ENCODE measurements around the gene SPINT2.

SPINT2 gene

DNA sequence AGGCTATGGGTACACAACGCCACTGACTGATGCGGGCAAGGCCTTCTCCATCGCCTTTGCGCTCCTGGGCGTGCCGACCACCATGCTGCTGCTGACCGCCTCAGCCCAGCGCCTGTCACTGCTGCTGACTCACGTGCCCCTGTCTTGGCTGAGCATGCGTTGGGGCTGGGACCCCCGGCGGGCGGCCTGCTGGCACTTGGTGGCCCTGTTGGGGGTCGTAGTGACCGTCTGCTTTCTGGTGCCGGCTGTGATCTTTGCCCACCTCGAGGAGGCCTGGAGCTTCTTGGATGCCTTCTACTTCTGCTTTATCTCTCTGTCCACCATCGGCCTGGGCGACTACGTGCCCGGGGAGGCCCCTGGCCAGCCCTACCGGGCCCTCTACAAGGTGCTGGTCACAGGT lies 62.2 kb downstream of the SPINT2 start:
- Histone ChIP-seq H3K36me3 (ENCODE audit: control insufficient read depth in 4 of 4, insufficient read depth in 4 of 4, low read length in 3 of 4) (peaks cover 0 to 12% (median 5%) of the 10 kb centered on the region in 4 experiments), H3K27ac (ENCODE audit: insufficient read depth in 1 of 2, low read depth in 1 of 2, low read length in 2 of 2, poor library complexity in 1 of 2, severe bottlenecking in 2 of 2) (no peak overlapping the region), H3K4me3 (ENCODE audit: control insufficient read depth in 1 of 7, extremely low read depth in 1 of 7, insufficient read depth in 4 of 7, low read depth in 2 of 7, low read length in 6 of 7) (no peak overlapping the region), H3K4me1 (ENCODE audit: control extremely low read depth in 1 of 4, control insufficient read depth in 4 of 4, insufficient read depth in 4 of 4, low read length in 3 of 4) (no peaks in the 10 kb centered on the region), H3K9me3 (ENCODE audit: control extremely low read depth in 1 of 5, control insufficient read depth in 4 of 5, insufficient read depth in 2 of 5, low read depth in 1 of 5, low read length in 4 of 5) (no peaks in the 10 kb centered on the region), H3K27me3 (replicated peaks in 2 of 5; ENCODE audit: control insufficient read depth in 4 of 5, insufficient read depth in 5 of 5, low read length in 4 of 5) (no peaks in the 10 kb centered on the region)
- POLR2A ChIA-PET, result no interaction called here
- no peak for DNase-seq
- CTCF ChIA-PET, result interaction anchor here (0.8 to 1.7 kb wide), 2 partner anchors 82 to 94 kb away, joined by 3 to 5 read pairs; no protein-coding TSS in a partner anchor
- WGBS (ENCODE audit: insufficient coverage), result over 99% methylated on average over 22 of the region's 22 CpGs

- no peaks in the 10 kb centered on the region for H3K27me3 ChIP-seq (replicated peaks in 2 of 5; ENCODE audit: control insufficient read depth in 4 of 5, insufficient read depth in 5 of 5, low read length in 4 of 5)
- 100% methylated on average over 5 of the region's 7 CpGs for WGBS (ENCODE audit: insufficient coverage)
Measured at GRCh38 chr19:38329651-38330050, 65.3 kb downstream of the SPINT2 start.

GRCh38 chr19:38331728-38332127 lies 67.4 kb downstream of the SPINT2 start:
- no peak overlapping the region for H3K4me3 ChIP-seq (ENCODE audit: control insufficient read depth in 1 of 7, extremely low read depth in 1 of 7, insufficient read depth in 4 of 7, low read depth in 2 of 7, low read length in 6 of 7)
- H3K36me3 ChIP-seq (ENCODE audit: control insufficient read depth in 4 of 4, insufficient read depth in 4 of 4, low read length in 3 of 4), result peaks cover 0 to 9% (median 5%) of the 10 kb centered on the region in 4 experiments
- H3K27ac ChIP-seq (ENCODE audit: insufficient read depth in 1 of 2, low read depth in 1 of 2, low read length in 2 of 2, poor library complexity in 1 of 2, severe bottlenecking in 2 of 2), result no peak overlapping the region
- peak in 1 of 3 donors; percentile 4 for DNase-seq
- H3K4me1 ChIP-seq (ENCODE audit: control extremely low read depth in 1 of 4, control insufficient read depth in 4 of 4, insufficient read depth in 4 of 4, low read length in 3 of 4), result peaks cover 0 to 8% (median 3%) of the 10 kb centered on the region in 4 experiments
- CTCF ChIA-PET, result interaction anchor here (0.8 to 6.7 kb wide), 7 partner anchors 10 to 89 kb away, joined by 3 to 62 read pairs (median 5); partner anchors contain the start of gene PSMD8
- POLR2A ChIA-PET, result no interaction called here
- no peaks in the 10 kb centered on the region for H3K27me3 ChIP-seq (replicated peaks in 2 of 5; ENCODE audit: control insufficient read depth in 4 of 5, insufficient read depth in 5 of 5, low read length in 4 of 5)
- WGBS (ENCODE audit: insufficient coverage), result no CpG with 5 or more reads among the region's 1 CpG
- no peaks in the 10 kb centered on the region for H3K9me3 ChIP-seq (ENCODE audit: control extremely low read depth in 1 of 5, control insufficient read depth in 4 of 5, insufficient read depth in 2 of 5, low read depth in 1 of 5, low read length in 4 of 5)

More at GRCh38 chr19:38329651-38330050, 65.3 kb downstream of the SPINT2 start:
- no peaks in the 10 kb centered on the region for H3K4me1 ChIP-seq (ENCODE audit: control extremely low read depth in 1 of 4, control insufficient read depth in 4 of 4, insufficient read depth in 4 of 4, low read length in 3 of 4)
- no peak overlapping the region for H3K27ac ChIP-seq (ENCODE audit: insufficient read depth in 1 of 2, low read depth in 1 of 2, low read length in 2 of 2, poor library complexity in 1 of 2, severe bottlenecking in 2 of 2)
- ChIA-PET POLR2A (no interaction called here), CTCF (interaction anchor here (0.6 to 6.7 kb wide), 5 partner anchors 11 to 96 kb away, joined by 3 to 62 read pairs (median 3); partner anchors contain the start of gene KCNK6)
- H3K9me3 ChIP-seq (ENCODE audit: control extremely low read depth in 1 of 5, control insufficient read depth in 4 of 5, insufficient read depth in 2 of 5, low read depth in 1 of 5, low read length in 4 of 5), result no peaks in the 10 kb centered on the region
- DNase-seq, result no peak
- peaks cover 0 to 12% (median 5%) of the 10 kb centered on the region in 4 experiments for H3K36me3 ChIP-seq (ENCODE audit: control insufficient read depth in 4 of 4, insufficient read depth in 4 of 4, low read length in 3 of 4)
- H3K4me3 ChIP-seq (ENCODE audit: control insufficient read depth in 1 of 7, extremely low read depth in 1 of 7, insufficient read depth in 4 of 7, low read depth in 2 of 7, low read length in 6 of 7), result no peak overlapping the region

DNA sequence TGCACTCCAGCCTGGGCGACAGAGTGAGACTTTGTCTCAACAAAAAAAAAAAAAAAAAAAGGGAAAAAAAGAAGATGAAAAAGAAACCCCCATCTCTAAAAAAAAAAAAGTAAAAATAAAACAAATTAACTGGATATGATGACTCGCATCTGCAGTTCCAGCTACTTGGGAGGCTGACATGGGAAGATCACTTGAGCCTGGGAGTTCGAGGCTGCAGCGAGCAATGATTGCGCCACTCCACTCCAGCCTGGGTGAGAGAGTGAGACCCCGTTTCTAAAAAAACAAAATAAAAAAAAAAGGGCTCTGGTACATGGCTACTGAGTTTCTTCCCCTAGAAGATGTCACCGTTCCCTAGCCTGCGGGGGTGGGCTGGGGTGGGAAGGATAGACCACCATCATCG lies 68.9 kb downstream of the SPINT2 start:
- H3K9me3 ChIP-seq (ENCODE audit: control extremely low read depth in 1 of 5, control insufficient read depth in 4 of 5, insufficient read depth in 2 of 5, low read depth in 1 of 5, low read length in 4 of 5), result no peaks in the 10 kb centered on the region
- WGBS (ENCODE audit: insufficient coverage), result 100% methylated on average over 7 of the region's 9 CpGs
- no peaks in the 10 kb centered on the region for H3K27me3 ChIP-seq (replicated peaks in 2 of 5; ENCODE audit: control insufficient read depth in 4 of 5, insufficient read depth in 5 of 5, low read length in 4 of 5)
- ChIA-PET POLR2A (interaction anchor here (0.6 kb wide), 1 partner anchor 241 kb away, joined by 3 read pairs; no protein-coding TSS in a partner anchor), CTCF (interaction anchor here (1.1 to 6.7 kb wide), 4 partner anchors 13 to 90 kb away, joined by 3 to 62 read pairs (median 5); partner anchors contain the start of genes KCNK6 and PSMD8)
- DNase-seq, result no peak
- H3K27ac ChIP-seq (ENCODE audit: insufficient read depth in 1 of 2, low read depth in 1 of 2, low read length in 2 of 2, poor library complexity in 1 of 2, severe bottlenecking in 2 of 2), result no peak overlapping the region
- H3K4me3 ChIP-seq (ENCODE audit: control insufficient read depth in 1 of 7, extremely low read depth in 1 of 7, insufficient read depth in 4 of 7, low read depth in 2 of 7, low read length in 6 of 7), result no peak overlapping the region
- peaks cover 0 to 3% (median under 1%) of the 10 kb centered on the region in 4 experiments for H3K36me3 ChIP-seq (ENCODE audit: control insufficient read depth in 4 of 4, insufficient read depth in 4 of 4, low read length in 3 of 4)
- peaks cover 0 to 15% (median 9%) of the 10 kb centered on the region in 4 experiments for H3K4me1 ChIP-seq (ENCODE audit: control extremely low read depth in 1 of 4, control insufficient read depth in 4 of 4, insufficient read depth in 4 of 4, low read length in 3 of 4)

- ChIA-PET CTCF (interaction anchor here (0.7 to 6.7 kb wide), 9 partner anchors 19 to 109 kb away, joined by 3 to 62 read pairs (median 3); partner anchors contain the start of gene PSMD8), POLR2A (interaction anchor here (2.5 kb wide), 1 partner anchor 38 kb away, joined by 13 read pairs; the partner anchor contains the start of gene PSMD8)
- 0% methylated on average over 47 of the region's 52 CpGs for WGBS (ENCODE audit: insufficient coverage)
Measured at GRCh38 chr19:38335949-38336637, 71.7 kb downstream of the SPINT2 start.

GRCh38 chr19:38336638-38337359 lies 72.4 kb downstream of the SPINT2 start:
- H3K4me3 ChIP-seq (ENCODE audit: control insufficient read depth in 1 of 7, extremely low read depth in 1 of 7, insufficient read depth in 4 of 7, low read depth in 2 of 7, low read length in 6 of 7), result peak overlapping the region; percentile 61 to 93 (median 81)
- POLR2A ChIA-PET, result interaction anchor here (0.7 to 2.5 kb wide), 2 partner anchors 37 to 55 kb away, joined by 3 to 13 read pairs; partner anchors contain the start of gene PSMD8
- H3K4me1 ChIP-seq (ENCODE audit: control extremely low read depth in 1 of 4, control insufficient read depth in 4 of 4, insufficient read depth in 4 of 4, low read length in 3 of 4), result peaks cover 0 to 15% (median 9%) of the 10 kb centered on the region in 4 experiments
- H3K36me3 ChIP-seq (ENCODE audit: control insufficient read depth in 4 of 4, insufficient read depth in 4 of 4, low read length in 3 of 4), result no peaks in the 10 kb centered on the region
- DNase-seq, result peak; percentile 95 to 97 (median 97)
- WGBS (ENCODE audit: insufficient coverage), result 6% methylated on average over 41 of the region's 41 CpGs
- CTCF ChIA-PET, result interaction anchor here (0.9 to 6.7 kb wide), 5 partner anchors 16 to 110 kb away, joined by 3 to 62 read pairs (median 3); no protein-coding TSS in a partner anchor
- H3K9me3 ChIP-seq (ENCODE audit: control extremely low read depth in 1 of 5, control insufficient read depth in 4 of 5, insufficient read depth in 2 of 5, low read depth in 1 of 5, low read length in 4 of 5), result no peaks in the 10 kb centered on the region
- peak overlapping the region in 1 of 2 experiments; percentile 75 for H3K27ac ChIP-seq (ENCODE audit: insufficient read depth in 1 of 2, low read depth in 1 of 2, low read length in 2 of 2, poor library complexity in 1 of 2, severe bottlenecking in 2 of 2)
- no peaks in the 10 kb centered on the region for H3K27me3 ChIP-seq (replicated peaks in 2 of 5; ENCODE audit: control insufficient read depth in 4 of 5, insufficient read depth in 5 of 5, low read length in 4 of 5)

More at GRCh38 chr19:38335949-38336637, 71.7 kb downstream of the SPINT2 start:
- H3K27me3 ChIP-seq (replicated peaks in 2 of 5; ENCODE audit: control insufficient read depth in 4 of 5, insufficient read depth in 5 of 5, low read length in 4 of 5), result no peaks in the 10 kb centered on the region
- peak; percentile 95 to 97 (median 97) for DNase-seq
- H3K4me1 ChIP-seq (ENCODE audit: control extremely low read depth in 1 of 4, control insufficient read depth in 4 of 4, insufficient read depth in 4 of 4, low read length in 3 of 4), result peaks cover 0 to 15% (median 9%) of the 10 kb centered on the region in 4 experiments
- peak overlapping the region; percentile 61 to 93 (median 81) for H3K4me3 ChIP-seq (ENCODE audit: control insufficient read depth in 1 of 7, extremely low read depth in 1 of 7, insufficient read depth in 4 of 7, low read depth in 2 of 7, low read length in 6 of 7)
- peak overlapping the region in 1 of 2 experiments; percentile 75 for H3K27ac ChIP-seq (ENCODE audit: insufficient read depth in 1 of 2, low read depth in 1 of 2, low read length in 2 of 2, poor library complexity in 1 of 2, severe bottlenecking in 2 of 2)
- H3K36me3 ChIP-seq (ENCODE audit: control insufficient read depth in 4 of 4, insufficient read depth in 4 of 4, low read length in 3 of 4), result no peaks in the 10 kb centered on the region
- no peaks in the 10 kb centered on the region for H3K9me3 ChIP-seq (ENCODE audit: control extremely low read depth in 1 of 5, control insufficient read depth in 4 of 5, insufficient read depth in 2 of 5, low read depth in 1 of 5, low read length in 4 of 5)

Data from common myeloid progenitor, CD34-positive (primary cell).